ENCODE results near the gene RFX7. TPM values are rescaled to one million over a fixed set of nuclear protein-coding genes. Genes with fewer than 3 reads are reported as not detected.
A peak's percentile ranks its signal among the peaks of the same experiment; 100 is the strongest.

Gene RFX7
- total and polyA plus RNA-seq, 5 donors from 2014 or later, result 4.2 to 41.2 (median 5.2) TPM

DNA sequence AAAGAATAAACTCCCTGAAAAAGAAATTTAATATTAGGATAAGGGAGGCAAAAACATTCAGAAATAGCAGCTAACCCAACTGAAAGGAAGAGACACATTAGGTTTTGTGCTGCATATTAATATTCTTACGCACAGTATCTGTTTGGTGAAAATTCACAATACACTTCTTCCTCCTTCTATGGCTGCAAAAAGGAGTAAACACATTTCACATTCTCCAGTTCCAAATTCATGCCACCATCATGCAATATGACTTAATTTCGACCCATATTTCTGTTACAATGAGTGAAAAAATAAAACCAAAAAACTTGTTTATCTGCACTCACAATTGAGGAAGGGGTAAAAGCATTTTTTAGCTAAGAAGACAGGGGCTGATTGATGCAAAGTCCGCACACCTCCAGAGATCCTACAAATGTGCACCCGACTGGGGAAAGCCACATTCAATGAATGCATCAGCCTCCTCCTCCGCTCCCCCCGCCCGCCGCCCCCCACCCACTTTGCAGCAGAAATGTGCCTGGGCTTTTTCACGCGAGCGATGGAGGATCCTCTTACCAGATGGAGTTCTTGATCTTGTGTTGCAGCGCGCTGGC lies 1.0 kb downstream of the RFX7 start:
- Histone ChIP-seq H3K4me3 (ENCODE audit: low read depth, low read length) (peak overlapping the region; percentile 99), H3K27me3 (ENCODE audit: control insufficient read depth, insufficient read depth, low read length) (no peaks in the 10 kb centered on the region), H3K4me1 (ENCODE audit: control insufficient read depth, insufficient read depth, low read length, poor library complexity, severe bottlenecking) (peaks cover 48% of the 10 kb centered on the region), H3K36me3 (ENCODE audit: control insufficient read depth, insufficient read depth, low read length) (no peaks in the 10 kb centered on the region), H3K27ac (ENCODE audit: insufficient read depth, low read length, poor library complexity, severe bottlenecking) (peak overlapping the region; percentile 69), H3K9me3 (ENCODE audit: control insufficient read depth in 2 of 2, low read length in 2 of 2) (no peaks in the 10 kb centered on the region)
- ATAC-seq (ENCODE audit: low read depth in 2 of 2), result no peak
- no peaks in the 10 kb centered on the region for H3K9me3 Mint-ChIP-seq
- peaks cover 10% of the 10 kb centered on the region for H3K36me3 Mint-ChIP-seq
- H3K27ac Mint-ChIP-seq, result peak overlapping the region; percentile 85 to 94 (median 93)
- peaks cover 26 to 58% (median 36%) of the 10 kb centered on the region in 4 donors for H3K4me1 Mint-ChIP-seq
- DNase-seq, result peak in 2 of 3 donors; percentile 9 to 44
- H3K27me3 Mint-ChIP-seq, result no peaks in the 10 kb centered on the region
- peak overlapping the region; percentile 91 to 100 (median 95) for H3K4me3 Mint-ChIP-seq

DNA sequence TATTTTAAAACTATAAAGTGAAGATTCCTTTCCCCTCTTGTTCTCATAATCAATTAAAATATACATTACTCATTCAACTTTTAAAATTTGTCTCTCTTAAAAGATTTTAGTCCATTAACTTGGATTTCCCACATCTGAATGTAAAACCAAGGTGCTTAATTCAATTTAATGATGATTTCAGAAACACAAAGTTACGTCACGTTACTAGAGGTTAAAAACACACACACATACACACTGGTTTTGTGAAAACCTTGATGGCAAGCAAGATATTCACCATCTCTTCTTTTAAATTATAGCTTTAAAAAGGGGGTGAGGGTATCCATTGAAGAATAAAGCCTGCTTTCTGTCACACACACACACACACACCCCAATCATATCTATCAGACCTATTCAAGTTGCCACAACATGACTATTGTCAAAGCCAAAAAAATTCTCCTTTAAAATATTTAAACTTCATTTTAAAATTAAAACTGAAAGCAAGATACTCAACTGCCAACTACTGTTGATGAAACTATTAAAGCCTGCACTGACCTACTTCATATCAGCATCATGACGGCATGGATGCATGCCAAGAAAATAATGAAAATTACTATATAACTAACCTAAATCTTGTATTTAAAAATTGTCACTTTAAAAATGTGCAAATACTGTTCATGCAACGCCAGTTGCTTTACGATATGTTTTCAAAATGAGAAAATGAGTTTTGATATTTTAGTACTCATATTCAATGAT lies 2.1 kb downstream of the RFX7 start:
- Histone ChIP-seq H3K4me3 (ENCODE audit: low read depth, low read length) (peak overlapping the region; percentile 99), H3K4me1 (ENCODE audit: control insufficient read depth, insufficient read depth, low read length, poor library complexity, severe bottlenecking) (peaks cover 52% of the 10 kb centered on the region), H3K9me3 (ENCODE audit: control insufficient read depth in 2 of 2, low read length in 2 of 2) (no peaks in the 10 kb centered on the region), H3K27me3 (ENCODE audit: control insufficient read depth, insufficient read depth, low read length) (no peaks in the 10 kb centered on the region), H3K36me3 (ENCODE audit: control insufficient read depth, insufficient read depth, low read length) (no peaks in the 10 kb centered on the region), H3K27ac (ENCODE audit: insufficient read depth, low read length, poor library complexity, severe bottlenecking) (peak overlapping the region; percentile 69)
- Mint-ChIP-seq H3K4me3 (peak overlapping the region; percentile 91 to 100 (median 95)), H3K27ac (peak overlapping the region; percentile 36 to 87 (median 49)), H3K9me3 (no peaks in the 10 kb centered on the region), H3K27me3 (no peaks in the 10 kb centered on the region), H3K4me1 (peaks cover 35 to 69% (median 41%) of the 10 kb centered on the region in 4 donors), H3K36me3 (peaks cover 15% of the 10 kb centered on the region)
- no peak for ATAC-seq (ENCODE audit: low read depth in 2 of 2)
- peak in 2 of 3 donors; percentile 2 to 24 for DNase-seq

- Mint-ChIP-seq H3K27me3 (no peaks in the 10 kb centered on the region), H3K36me3 (peaks cover 25% of the 10 kb centered on the region), H3K4me1 (peaks cover 32 to 70% (median 42%) of the 10 kb centered on the region in 4 donors), H3K27ac (peak overlapping the region in 1 of 3 donors; percentile 29), H3K9me3 (peaks cover 0 to 4% (median 0%) of the 10 kb centered on the region in 7 donors), H3K4me3 (peak overlapping the region in 3 of 4 donors; percentile 13 to 79 (median 44))
- peak overlapping the region; percentile 99 for H3K4me3 ChIP-seq (ENCODE audit: low read depth, low read length)
- H3K36me3 ChIP-seq (ENCODE audit: control insufficient read depth, insufficient read depth, low read length), result no peaks in the 10 kb centered on the region
- no peak for DNase-seq
- no peaks in the 10 kb centered on the region for H3K9me3 ChIP-seq (ENCODE audit: control insufficient read depth in 2 of 2, low read length in 2 of 2)
- peaks cover 42% of the 10 kb centered on the region for H3K4me1 ChIP-seq (ENCODE audit: control insufficient read depth, insufficient read depth, low read length, poor library complexity, severe bottlenecking)
- ATAC-seq (ENCODE audit: low read depth in 2 of 2), result no peak
- H3K27ac ChIP-seq (ENCODE audit: insufficient read depth, low read length, poor library complexity, severe bottlenecking), result peak overlapping the region; percentile 52
- H3K27me3 ChIP-seq (ENCODE audit: control insufficient read depth, insufficient read depth, low read length), result no peaks in the 10 kb centered on the region
These were observed 3.3 kb downstream of the RFX7 start for GRCh38 chr15:56240390-56240789.

DNA sequence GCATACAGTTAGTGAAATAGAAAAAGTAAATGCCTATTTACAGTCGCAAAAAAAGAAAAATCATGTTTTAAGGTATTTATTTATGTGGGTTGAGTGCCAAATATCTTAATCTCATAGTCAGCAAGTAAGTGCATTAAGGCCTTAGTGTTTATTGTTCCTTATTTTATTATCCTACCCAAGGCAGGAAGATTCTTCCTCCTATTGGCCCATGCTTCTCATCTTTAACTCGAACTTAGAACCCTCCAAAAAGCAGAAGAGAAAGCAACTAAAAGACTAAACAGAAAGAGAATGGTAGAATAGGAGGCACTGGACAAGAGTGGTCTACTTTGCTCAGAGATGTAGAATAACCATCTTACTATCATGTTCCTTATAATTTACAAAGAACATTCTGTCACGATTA lies 7.5 kb downstream of the RFX7 start:
- peaks cover 25 to 53% (median 33%) of the 10 kb centered on the region in 4 donors for H3K4me1 Mint-ChIP-seq
- Histone ChIP-seq H3K27me3 (ENCODE audit: control insufficient read depth, insufficient read depth, low read length) (no peaks in the 10 kb centered on the region), H3K36me3 (ENCODE audit: control insufficient read depth, insufficient read depth, low read length) (peaks cover 32% of the 10 kb centered on the region), H3K9me3 (ENCODE audit: control insufficient read depth in 2 of 2, low read length in 2 of 2) (peaks cover 21 to 35% of the 10 kb centered on the region in 2 experiments), H3K4me1 (ENCODE audit: control insufficient read depth, insufficient read depth, low read length, poor library complexity, severe bottlenecking) (peaks cover 17% of the 10 kb centered on the region), H3K27ac (ENCODE audit: insufficient read depth, low read length, poor library complexity, severe bottlenecking) (no peak overlapping the region), H3K4me3 (ENCODE audit: low read depth, low read length) (no peak overlapping the region)
- no peaks in the 10 kb centered on the region for H3K27me3 Mint-ChIP-seq
- no peak overlapping the region for H3K4me3 Mint-ChIP-seq
- ATAC-seq (ENCODE audit: low read depth in 2 of 2) (no peak), DNase-seq (no peak)
- peaks cover 60% of the 10 kb centered on the region for H3K36me3 Mint-ChIP-seq
- peaks cover 0 to 36% (median 16%) of the 10 kb centered on the region in 7 donors for H3K9me3 Mint-ChIP-seq
- H3K27ac Mint-ChIP-seq, result no peak overlapping the region

DNA sequence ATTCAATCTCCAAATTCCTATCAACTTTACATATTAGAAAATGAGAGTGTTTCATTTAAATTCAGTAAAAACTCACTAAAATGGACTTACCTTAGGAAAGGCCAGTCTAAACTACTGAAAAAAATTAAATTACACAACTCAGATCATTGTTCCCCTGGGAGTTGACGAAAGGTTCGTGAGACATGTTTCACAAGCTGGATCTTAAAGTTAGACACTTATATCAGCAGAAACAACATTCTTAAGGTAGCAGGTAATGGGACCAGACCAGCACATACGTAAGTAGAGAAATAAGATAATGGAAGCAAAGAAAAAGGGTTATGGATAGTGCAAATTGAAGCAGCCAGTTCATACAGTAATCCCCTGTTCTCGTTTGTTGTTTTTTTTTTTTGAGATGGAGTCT lies 8.9 kb downstream of the RFX7 start:
- peaks cover 40% of the 10 kb centered on the region for H3K36me3 ChIP-seq (ENCODE audit: control insufficient read depth, insufficient read depth, low read length)
- H3K27me3 ChIP-seq (ENCODE audit: control insufficient read depth, insufficient read depth, low read length), result no peaks in the 10 kb centered on the region
- Mint-ChIP-seq H3K4me3 (peak overlapping the region in 1 of 4 donors; percentile 33), H3K36me3 (peaks cover 74% of the 10 kb centered on the region), H3K27me3 (no peaks in the 10 kb centered on the region), H3K27ac (no peak overlapping the region), H3K4me1 (peaks cover 25 to 47% (median 31%) of the 10 kb centered on the region in 4 donors), H3K9me3 (peaks cover 0 to 50% (median 21%) of the 10 kb centered on the region in 7 donors)
- peaks cover 9% of the 10 kb centered on the region for H3K4me1 ChIP-seq (ENCODE audit: control insufficient read depth, insufficient read depth, low read length, poor library complexity, severe bottlenecking)
- ATAC-seq (ENCODE audit: low read depth in 2 of 2), result no peak
- H3K4me3 ChIP-seq (ENCODE audit: low read depth, low read length), result no peak overlapping the region
- H3K27ac ChIP-seq (ENCODE audit: insufficient read depth, low read length, poor library complexity, severe bottlenecking), result no peak overlapping the region
- no peak for DNase-seq
- H3K9me3 ChIP-seq (ENCODE audit: control insufficient read depth in 2 of 2, low read length in 2 of 2), result peaks cover 32 to 49% of the 10 kb centered on the region in 2 experiments

DNA sequence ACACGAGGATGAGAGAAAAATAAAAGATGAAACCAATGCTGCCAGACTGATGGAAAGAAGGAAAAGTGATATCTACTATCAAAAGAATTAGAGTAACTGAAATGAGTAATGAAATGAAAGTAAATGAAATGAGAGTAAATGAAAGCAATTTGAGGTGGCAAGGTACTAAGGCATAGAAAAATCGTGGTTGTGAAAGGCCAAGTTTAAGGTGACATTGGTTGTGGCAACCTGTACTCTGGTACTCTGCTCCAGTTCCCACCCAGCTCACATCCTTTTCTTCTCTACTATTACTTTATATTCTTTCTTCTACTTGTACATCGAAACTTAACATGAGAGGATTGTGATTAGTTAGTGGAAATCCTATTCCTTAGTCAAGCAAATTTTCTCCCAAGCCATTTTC lies 10.1 kb downstream of the RFX7 start:
- Histone ChIP-seq H3K4me3 (ENCODE audit: low read depth, low read length) (no peak overlapping the region), H3K36me3 (ENCODE audit: control insufficient read depth, insufficient read depth, low read length) (peaks cover 43% of the 10 kb centered on the region), H3K27me3 (ENCODE audit: control insufficient read depth, insufficient read depth, low read length) (no peaks in the 10 kb centered on the region), H3K27ac (ENCODE audit: insufficient read depth, low read length, poor library complexity, severe bottlenecking) (no peak overlapping the region), H3K4me1 (ENCODE audit: control insufficient read depth, insufficient read depth, low read length, poor library complexity, severe bottlenecking) (peaks cover 9% of the 10 kb centered on the region), H3K9me3 (ENCODE audit: control insufficient read depth in 2 of 2, low read length in 2 of 2) (peaks cover 33 to 62% of the 10 kb centered on the region in 2 experiments)
- DNase-seq (no peak), ATAC-seq (ENCODE audit: low read depth in 2 of 2) (no peak)
- peaks cover 25 to 41% (median 28%) of the 10 kb centered on the region in 4 donors for H3K4me1 Mint-ChIP-seq
- H3K27me3 Mint-ChIP-seq, result no peaks in the 10 kb centered on the region
- peaks cover 72% of the 10 kb centered on the region for H3K36me3 Mint-ChIP-seq
- no peak overlapping the region for H3K4me3 Mint-ChIP-seq
- no peak overlapping the region for H3K27ac Mint-ChIP-seq
- peaks cover 0 to 55% (median 24%) of the 10 kb centered on the region in 7 donors for H3K9me3 Mint-ChIP-seq

GRCh38 chr15:56232058-56232457 lies 11.6 kb downstream of the RFX7 start:
- ATAC-seq (ENCODE audit: low read depth in 2 of 2) (no peak), DNase-seq (peak in 1 of 3 donors; percentile 25)
- Mint-ChIP-seq H3K36me3 (peaks cover 68% of the 10 kb centered on the region), H3K4me1 (peaks cover 14 to 31% (median 17%) of the 10 kb centered on the region in 4 donors), H3K27me3 (no peaks in the 10 kb centered on the region), H3K27ac (no peak overlapping the region), H3K4me3 (no peak overlapping the region), H3K9me3 (peaks cover 2 to 66% (median 31%) of the 10 kb centered on the region in 7 donors)
- Histone ChIP-seq H3K9me3 (ENCODE audit: control insufficient read depth in 2 of 2, low read length in 2 of 2) (peaks cover 41 to 77% of the 10 kb centered on the region in 2 experiments), H3K27ac (ENCODE audit: insufficient read depth, low read length, poor library complexity, severe bottlenecking) (no peak overlapping the region), H3K36me3 (ENCODE audit: control insufficient read depth, insufficient read depth, low read length) (peaks cover 43% of the 10 kb centered on the region), H3K4me1 (ENCODE audit: control insufficient read depth, insufficient read depth, low read length, poor library complexity, severe bottlenecking) (peaks cover 4% of the 10 kb centered on the region), H3K4me3 (ENCODE audit: low read depth, low read length) (no peak overlapping the region), H3K27me3 (ENCODE audit: control insufficient read depth, insufficient read depth, low read length) (no peaks in the 10 kb centered on the region)

Measured in CD4-positive, CD25-positive, alpha-beta regulatory T cell (primary cell).